Measurements from ENCODE around the gene PARD3. TPM values are rescaled to one million over a fixed set of nuclear protein-coding genes. Genes with fewer than 3 reads are reported as not detected.

PARD3 gene
- total RNA-seq, 4 donors from 2014 or later: 30.9 to 54.6 (median 40.0) TPM

DNA sequence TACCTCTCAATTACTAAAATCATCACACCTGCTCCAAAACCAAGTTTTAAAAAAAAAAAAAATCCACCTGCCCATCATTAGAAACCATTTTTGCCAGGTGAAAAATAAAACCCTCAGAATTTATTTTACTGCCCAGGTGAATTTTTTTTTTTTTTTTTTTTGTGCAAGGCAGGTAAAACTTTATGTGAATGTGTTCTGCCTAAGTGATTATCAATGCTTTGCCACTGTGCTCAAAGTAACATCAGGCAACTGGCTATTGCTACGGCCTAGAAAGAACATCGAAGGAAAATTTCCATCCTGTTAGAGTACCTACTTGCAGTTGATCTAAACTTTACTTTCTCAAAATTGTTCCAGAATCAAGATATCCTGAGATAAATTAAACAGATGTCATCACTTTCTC is 512.1 kb downstream of the PARD3 start:
- ATAC-seq (ENCODE audit: low FRiP score) (no peak), DNase-seq (ENCODE audit: low spot score) (no peak)
- TF ChIP-seq, protein P1, sequence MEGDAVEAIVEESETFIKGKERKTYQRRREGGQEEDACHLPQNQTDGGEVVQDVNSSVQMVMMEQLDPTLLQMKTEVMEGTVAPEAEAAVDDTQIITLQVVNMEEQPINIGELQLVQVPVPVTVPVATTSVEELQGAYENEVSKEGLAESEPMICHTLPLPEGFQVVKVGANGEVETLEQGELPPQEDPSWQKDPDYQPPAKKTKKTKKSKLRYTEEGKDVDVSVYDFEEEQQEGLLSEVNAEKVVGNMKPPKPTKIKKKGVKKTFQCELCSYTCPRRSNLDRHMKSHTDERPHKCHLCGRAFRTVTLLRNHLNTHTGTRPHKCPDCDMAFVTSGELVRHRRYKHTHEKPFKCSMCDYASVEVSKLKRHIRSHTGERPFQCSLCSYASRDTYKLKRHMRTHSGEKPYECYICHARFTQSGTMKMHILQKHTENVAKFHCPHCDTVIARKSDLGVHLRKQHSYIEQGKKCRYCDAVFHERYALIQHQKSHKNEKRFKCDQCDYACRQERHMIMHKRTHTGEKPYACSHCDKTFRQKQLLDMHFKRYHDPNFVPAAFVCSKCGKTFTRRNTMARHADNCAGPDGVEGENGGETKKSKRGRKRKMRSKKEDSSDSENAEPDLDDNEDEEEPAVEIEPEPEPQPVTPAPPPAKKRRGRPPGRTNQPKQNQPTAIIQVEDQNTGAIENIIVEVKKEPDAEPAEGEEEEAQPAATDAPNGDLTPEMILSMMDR (IDR thresholded peaks at IDR 0.05): no peak

DNA sequence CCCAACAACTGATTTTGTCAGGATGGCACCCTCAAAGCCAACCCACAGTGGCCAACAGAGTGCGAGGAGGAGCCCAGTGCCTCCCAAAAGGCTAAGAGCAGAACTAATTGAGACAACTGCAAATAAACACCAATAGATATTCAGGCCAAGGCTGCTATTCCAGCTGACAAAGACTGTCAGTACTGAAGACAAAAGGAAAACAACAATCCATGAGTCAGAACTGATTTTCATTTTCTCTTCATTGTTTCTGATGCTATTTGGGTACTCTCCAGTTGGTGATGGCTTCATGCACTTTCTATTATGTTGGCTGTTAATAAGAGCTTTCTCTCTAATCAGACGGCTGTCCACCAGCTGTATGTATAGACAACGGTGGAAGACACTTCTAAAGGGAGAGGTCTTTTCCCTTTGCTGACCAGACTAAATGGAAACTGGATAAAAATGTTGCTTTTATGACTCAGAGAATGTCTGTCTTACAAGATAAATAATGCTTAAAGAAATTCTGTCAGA is 515.9 kb downstream of the PARD3 start:
- no peak for ATAC-seq (ENCODE audit: low FRiP score)
- TF ChIP-seq, protein P1 (IDR thresholded peaks at IDR 0.05): no peak
- no peak for DNase-seq (ENCODE audit: low spot score)

- ATAC-seq (ENCODE audit: low FRiP score) (no peak), DNase-seq (ENCODE audit: low spot score) (no peak)
- TF ChIP-seq, protein P1 (IDR thresholded peaks at IDR 0.05): no peak
These were observed 516.7 kb downstream of the PARD3 start for GRCh38 chr10:34298346-34298818.

DNA sequence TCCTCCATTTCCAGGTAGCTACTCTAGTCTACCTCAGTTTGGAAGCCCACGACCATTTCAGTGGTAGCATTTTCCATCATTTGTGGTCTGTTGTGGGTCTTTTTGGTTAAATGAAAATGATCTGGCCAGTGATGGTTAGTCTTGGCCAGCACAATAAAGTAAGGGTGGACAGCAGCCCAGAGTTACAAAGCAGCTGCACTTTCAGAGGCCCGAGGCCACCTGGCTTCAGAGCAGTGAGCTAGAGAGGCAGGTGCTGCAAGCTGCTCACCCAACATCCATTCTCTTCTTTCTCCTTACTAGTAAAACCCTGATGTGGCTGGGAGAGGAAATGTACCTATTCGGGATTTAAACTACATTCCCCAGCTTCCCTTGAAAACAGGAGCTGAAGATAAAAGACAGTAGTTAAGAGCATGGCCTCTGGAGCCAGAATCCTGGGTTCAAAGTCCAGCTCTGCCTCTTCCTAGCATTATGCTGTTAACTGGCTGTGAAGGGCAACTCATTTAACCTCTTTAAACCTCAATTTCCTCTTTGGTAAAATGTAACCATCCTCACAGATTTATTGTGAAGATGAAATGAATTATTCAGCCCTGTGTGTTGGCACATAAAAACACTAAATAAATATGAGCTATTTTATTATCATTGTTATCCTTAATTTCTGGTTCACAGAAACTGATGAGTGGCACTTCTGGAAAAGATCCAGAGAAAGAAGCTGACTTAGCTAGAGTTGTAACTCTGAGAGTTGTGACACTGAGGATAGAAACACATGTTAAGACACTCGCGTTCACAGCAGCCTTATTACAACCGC is 517.4 kb downstream of the PARD3 start:
- ATAC-seq (ENCODE audit: low FRiP score) (no peak), DNase-seq (ENCODE audit: low spot score) (no peak)
- TF ChIP-seq, protein P1 (IDR thresholded peaks at IDR 0.05): no peak

- DNase-seq (ENCODE audit: low spot score) (no peak), ATAC-seq (ENCODE audit: low FRiP score) (no peak)
- TF ChIP-seq, protein P1 (IDR thresholded peaks at IDR 0.05): no peak
These were observed 520.0 kb downstream of the PARD3 start for GRCh38 chr10:34295142-34295548.

- ATAC-seq (ENCODE audit: low FRiP score): no peak
- TF ChIP-seq, protein P1 (IDR thresholded peaks at IDR 0.05): no peak
- DNase-seq (ENCODE audit: low spot score): no peak
These were observed 521.0 kb downstream of the PARD3 start for GRCh38 chr10:34294137-34294536.

GRCh38 chr10:34292675-34293074 is 522.4 kb downstream of the PARD3 start:
- ATAC-seq (ENCODE audit: low FRiP score) (no peak), DNase-seq (ENCODE audit: low spot score) (no peak)
- TF ChIP-seq, protein P1 (IDR thresholded peaks at IDR 0.05): no peak
